GM18498 (cell line): Measurements from ENCODE around the gene TPM3.
A peak's percentile ranks its signal among the peaks of the same experiment; 100 is the strongest.
"Not testable (repeated sequence)": the region's sequence is repeated elsewhere in the genome, so short reads cannot be mapped to it uniquely, and the experiment has no call there.

Experiments used
- ATAC-seq: cut with Tn5 transposase; IDR thresholded peaks from one replicate; pipeline ENCODE4 v1.9.1; 2021; ENCODE audit warnings: mild to moderate bottlenecking, moderate library complexity; ENCODE audit not compliant: unreplicated experiment

The TPM3 gene

DNA sequence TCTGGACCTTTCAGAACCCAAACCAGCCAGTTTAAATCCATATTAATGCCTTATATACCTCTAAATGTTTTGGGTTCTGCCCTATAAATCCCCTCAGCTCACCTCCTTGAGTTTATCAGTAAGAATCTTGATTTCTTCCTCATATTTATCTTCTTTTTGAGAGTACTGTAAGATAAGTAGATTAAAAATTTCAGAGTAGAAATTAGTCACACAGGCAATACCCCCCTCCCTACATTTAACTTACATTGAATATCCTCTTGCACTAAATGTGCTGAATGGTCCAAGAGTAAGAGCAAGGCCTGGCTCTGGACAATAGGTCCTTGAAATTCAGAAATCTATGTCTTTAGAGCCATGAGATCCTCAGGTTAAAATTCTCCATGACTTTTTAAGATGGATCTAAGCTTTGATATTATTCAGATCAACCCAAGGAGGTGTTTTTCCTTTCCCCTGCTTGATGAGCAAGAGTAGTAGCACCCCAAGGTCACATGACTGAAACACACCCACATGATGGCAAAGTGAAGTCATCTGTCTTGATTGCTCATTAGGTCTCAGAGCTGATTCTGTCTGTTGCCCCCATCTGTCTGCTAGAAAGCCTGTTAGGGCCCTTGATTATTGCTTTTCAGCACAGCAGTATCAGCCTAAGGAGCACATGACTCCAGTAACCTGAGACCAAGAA, 21.2 kb downstream of the TPM3 start:
- ATAC-seq = no peak

GRCh38 chr1:154167461-154167860, 24.4 kb downstream of the TPM3 start:
- no peak for ATAC-seq

DNA sequence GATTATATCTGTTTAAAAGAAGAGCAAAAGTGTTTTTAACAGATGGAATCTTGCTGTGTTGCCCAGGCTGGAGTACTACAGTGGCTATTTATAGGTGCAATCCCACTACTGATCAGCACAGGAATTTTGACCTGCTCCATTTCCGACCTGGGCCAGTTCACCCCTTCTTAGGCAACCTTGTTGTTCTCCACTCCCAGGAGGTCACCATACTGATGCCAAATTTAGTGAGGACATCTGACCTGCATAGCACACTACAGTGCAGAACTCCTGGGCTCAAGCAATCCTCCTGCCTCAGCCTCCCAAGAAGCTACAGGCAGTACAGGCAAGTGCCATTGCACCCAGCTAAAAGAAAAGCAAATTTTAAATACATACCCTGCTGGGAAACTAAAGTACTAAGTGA, 25.7 kb downstream of the TPM3 start:
- ATAC-seq = no peak

GRCh38 chr1:154159554-154159953, 32.3 kb downstream of the TPM3 start:
- ATAC-seq = no peak

DNA sequence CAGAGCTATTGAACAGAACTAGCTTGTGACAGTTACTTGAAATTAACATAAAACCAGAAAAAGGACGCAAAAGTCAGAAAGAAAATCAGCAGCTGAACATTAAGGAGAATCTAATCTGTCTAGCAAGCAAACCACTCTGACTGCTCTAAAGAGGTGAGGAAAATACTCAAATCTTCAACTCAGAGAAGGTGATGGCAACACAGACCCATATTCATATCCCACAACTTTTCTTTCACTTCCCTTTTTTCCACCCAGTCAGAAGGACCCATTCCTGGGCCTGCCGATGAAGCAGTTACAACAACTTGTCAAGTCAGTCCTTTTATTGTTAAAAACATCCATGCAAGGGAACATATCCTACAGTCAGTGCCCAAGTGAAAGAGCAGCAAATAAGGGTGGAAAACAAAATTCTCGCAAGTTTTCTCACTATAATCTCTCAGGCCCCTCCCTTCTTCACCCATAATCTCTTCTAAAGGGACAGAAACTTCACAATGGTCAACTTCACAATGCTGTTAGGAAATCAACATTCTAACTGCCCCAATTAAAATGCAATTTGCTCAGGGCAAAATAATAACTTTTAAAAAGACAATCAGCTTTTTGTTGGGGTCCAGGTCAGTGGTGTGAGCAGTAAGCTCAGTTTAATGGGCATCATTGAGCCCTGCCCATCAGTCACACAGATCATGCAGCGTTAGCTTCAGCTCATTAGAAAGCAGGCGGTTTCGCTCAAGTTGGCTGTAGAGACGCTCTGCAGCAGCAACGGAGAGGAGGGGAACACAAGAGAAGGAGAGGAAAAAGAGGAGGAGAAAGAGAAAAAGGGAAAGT, 33.4 kb downstream of the TPM3 start:
- ATAC-seq = peak; percentile 34

DNA sequence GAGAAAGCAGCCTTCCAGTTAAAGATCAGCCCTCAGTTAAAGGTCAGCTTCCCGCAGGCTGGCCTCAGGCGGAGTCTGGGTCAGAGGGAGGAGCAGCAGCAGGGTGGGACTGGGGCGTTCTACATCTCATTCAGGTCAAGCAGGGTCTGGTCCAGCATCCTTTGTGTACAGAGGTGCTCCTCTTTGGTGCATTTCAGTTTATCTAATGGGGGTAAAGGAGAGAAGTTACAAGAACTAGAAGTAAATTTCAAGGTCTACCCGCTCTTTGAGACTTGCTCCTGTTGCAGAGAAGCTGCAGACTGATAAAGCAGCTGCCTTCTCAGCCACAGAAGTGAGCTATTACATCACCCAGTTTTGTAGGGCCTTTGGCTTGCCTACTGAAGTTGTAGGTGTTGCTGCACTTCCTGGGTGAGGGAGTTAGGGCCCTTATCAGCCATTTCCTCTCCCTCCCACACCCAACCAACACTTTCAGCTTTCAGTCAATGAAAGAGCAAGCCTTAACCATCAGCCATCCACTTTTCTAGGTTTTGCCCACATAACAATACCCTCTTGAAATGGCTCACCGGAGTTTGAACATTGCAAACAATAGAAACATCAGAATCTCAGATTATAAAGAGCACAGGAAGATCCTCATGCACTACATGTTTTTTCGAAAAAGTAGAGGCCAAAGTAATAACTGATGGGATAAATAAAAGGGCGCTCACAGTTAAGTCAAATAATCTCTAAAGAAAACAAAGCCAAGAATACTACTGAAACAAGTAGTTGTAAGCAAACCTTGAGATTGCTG, 34.2 kb downstream of the TPM3 start:
- ATAC-seq = peak; percentile 85

DNA sequence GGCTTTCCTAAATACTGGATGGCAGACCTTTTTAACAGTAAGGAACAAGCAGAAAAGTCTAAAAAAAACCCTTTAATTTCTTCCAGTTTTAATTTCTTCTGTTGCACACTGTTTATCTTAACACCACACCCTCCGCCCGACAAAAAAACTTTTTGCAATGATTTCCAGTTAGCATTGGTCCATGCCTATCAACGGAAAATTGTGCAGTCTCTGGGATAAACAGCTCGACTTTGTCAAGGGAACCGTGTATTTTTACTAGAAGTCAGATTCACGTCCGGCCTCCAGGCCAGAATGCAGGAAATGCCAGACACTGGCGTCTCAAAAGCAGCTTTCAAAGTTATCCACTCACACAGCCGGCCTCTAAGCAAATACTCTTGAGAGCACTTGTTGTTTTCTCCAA, 36.6 kb downstream of the TPM3 start:
- no peak for ATAC-seq

DNA sequence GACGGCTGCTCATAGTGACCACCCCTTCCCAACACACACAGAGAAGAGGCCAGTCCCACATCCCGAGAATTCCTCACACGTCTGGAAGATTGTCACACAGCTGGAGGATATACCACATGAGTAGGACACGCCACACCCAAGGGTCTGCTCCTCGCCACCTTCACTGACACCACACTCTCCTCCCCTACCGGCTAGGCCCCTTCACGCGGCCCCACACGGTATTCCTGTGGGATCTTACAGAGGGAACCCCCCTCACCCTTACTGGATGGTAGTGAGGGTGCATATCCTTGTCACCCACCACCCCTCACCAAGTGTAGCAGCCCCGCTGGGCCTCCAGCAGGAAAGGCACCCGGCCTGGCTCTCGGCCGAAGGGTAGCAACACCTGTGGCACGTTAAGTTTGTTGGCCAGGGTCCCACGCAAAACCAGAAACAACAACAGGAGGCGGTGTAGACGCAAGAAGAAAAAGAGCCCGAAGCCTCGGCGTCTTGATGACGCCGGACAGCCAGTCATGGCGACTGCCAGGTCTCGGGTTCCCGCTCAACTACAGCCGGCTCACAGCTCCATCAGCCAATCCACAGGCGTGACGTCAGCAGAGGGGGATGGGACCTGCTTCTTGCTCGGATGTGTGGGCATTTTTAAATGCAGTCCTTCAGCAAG, 37.2 kb downstream of the TPM3 start, which contains the start of gene NUP210L:
TSS of gene NUP210L (minus strand) at position 540 of the 658 bp plus-strand sequence.
- ATAC-seq = no peak

- no peak for ATAC-seq
These were observed 37.8 kb downstream of the TPM3 start for GRCh38 chr1:154154053-154154452.

DNA sequence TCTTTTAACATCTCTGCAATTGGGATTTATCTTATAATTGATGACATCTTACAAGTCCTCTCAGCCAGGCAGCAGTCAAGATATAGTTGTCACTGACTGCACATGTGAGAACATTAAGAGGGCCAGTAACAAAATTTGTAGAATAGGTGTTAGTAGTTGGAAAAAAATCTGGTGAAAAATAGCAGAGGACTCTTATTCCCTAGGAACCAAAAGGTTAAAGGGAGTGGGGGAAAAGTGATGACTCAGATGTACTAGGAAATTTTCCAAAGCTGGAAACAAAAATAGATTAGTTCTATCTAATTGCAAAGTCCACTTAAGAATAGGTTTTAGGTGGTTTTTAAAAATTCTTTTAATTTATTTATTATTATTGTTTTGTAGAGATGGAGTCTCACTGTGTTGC, 40.6 kb downstream of the TPM3 start:
- ATAC-seq = no peak

DNA sequence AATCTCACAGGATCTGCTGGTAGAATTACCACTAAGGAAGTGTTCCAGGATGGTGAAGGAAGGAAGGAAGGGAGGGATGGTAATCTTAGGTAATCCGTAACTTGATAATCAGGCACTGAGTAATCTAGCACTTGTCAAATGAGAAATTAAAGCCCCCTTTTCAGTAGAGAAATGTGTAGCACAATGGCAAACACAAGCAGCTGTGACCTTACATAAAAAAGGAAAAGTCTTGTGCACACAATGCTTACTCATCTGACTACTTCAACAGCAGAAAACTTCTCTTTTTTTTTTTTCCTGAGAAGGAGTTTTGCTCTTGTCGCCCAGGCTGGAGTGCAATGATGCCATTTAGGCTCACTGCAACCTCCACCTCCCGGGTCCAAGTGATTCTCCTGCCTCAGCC, 43.1 kb downstream of the TPM3 start:
- ATAC-seq = no peak

GRCh38 chr1:154147505-154147904, 44.4 kb downstream of the TPM3 start:
- not testable (repeated sequence) for ATAC-seq

DNA sequence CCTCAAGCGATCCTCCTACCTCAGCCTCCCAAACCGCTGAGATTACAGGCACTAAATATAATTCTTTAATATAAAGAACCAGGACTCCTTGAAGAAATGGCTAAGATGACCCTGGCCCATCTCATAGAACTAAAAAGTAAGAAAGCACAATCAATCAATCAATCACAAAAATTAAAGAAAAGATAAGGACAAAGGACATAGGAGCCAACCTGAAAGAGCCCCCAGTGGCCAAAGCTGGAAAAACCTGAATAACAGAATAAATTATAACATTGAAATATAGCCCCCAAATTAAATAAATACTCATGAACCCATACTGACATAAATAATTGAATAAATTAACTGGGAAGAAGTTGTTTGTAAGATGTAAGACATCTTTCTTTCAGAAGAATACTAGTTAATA, 45.9 kb downstream of the TPM3 start:
- no peak for ATAC-seq

- ATAC-seq = no peak
These were observed 49.5 kb downstream of the TPM3 start for GRCh38 chr1:154142358-154142757.

GRCh38 chr1:154141240-154141639, 50.7 kb downstream of the TPM3 start:
- ATAC-seq = no peak

GRCh38 chr1:154137888-154138287, 54.0 kb downstream of the TPM3 start:
- ATAC-seq = no peak

GRCh38 chr1:154133256-154133655, 58.6 kb downstream of the TPM3 start:
- ATAC-seq = no peak

DNA sequence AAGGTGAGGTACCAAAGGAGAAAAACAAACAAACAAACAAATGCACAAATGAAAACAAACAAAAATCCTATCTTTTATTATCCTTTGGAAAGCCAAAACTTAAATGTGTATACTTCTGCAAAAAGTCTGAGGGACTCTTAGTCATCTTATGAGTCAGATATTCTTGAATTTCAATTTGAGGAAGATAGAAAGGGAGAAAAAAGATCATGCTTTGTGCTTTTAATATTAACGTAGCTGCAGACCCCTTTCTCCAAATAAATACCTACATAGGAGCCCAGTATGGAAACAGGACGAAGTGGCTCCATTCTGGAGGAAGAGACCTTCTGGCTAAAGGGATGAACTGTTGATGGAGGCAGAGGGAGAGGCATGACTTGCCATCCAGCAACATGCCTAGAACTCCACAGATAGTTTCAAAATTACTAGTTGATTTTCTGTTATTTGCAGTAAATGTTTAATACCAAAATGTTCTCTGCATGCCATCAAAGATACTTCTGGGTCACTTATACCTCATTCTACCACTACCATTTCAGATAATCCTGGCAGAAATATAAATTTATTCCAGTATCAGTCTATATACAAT, 62.4 kb downstream of the TPM3 start:
- no peak for ATAC-seq

GRCh38 chr1:154123205-154123604, 68.7 kb downstream of the TPM3 start:
- ATAC-seq = not testable (repeated sequence)

GRCh38 chr1:154117642-154118041, 74.3 kb downstream of the TPM3 start:
- ATAC-seq = no peak

DNA sequence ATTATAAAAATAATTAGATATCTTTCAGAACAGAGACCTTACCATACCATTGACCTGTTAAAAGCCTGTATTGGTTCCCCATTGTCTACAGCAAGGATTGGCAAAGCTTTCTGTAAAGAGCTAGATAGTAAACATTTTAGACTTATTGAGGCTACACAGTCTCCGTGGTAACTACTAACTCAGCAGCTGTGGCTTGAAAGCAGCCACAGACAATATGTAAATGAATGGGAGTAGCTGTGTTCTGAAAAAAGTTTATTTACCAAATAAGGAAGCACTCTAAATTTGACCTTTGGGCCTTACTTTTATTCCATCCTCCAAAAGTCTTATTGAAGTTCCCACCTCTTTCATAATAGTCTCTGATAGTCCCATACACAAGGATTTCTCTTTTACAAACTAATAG, 76.7 kb downstream of the TPM3 start:
- ATAC-seq = no peak
